M059J (cell line): Measurements from ENCODE around the gene ZNF789. TPM values are rescaled to one million over a fixed set of nuclear protein-coding genes. Genes with fewer than 3 reads are reported as not detected.

ENCODE experiments used
- DNase-seq: peaks from one replicate; pipeline ENCODE4 v3.0.0-alpha.2; 2012; ENCODE audit warnings: low read depth
- total RNA-seq: library from RNA; depleted of rRNA; stranded (reverse); fragments of >200 nt; shearing (Covaris generic); gene quantifications from 2 replicates; pipeline ENCODE4 v1.2.3, GENCODE V29; 2014; rRNA removed

Gene ZNF789
- total RNA-seq, 1 experiment from 2014 or later, result 5.6 TPM

DNA sequence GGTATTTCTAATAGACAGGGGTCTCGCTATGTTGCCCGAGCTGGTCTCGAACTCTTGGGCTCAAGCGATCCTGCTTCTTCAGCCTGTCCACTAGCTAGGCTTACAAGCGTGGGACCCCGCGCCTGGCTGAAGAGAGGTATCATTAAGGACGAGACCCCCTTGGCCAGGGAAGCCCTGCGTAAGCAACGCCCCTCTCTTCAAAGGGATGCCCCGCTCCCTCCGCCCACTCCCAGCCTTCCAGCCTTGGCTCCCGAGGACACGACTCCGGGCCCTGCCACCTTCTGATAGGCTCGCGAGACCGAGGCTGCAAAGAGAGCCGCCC is 31.6 kb downstream of the ZNF789 start:
- DNase-seq, result no peak

DNA sequence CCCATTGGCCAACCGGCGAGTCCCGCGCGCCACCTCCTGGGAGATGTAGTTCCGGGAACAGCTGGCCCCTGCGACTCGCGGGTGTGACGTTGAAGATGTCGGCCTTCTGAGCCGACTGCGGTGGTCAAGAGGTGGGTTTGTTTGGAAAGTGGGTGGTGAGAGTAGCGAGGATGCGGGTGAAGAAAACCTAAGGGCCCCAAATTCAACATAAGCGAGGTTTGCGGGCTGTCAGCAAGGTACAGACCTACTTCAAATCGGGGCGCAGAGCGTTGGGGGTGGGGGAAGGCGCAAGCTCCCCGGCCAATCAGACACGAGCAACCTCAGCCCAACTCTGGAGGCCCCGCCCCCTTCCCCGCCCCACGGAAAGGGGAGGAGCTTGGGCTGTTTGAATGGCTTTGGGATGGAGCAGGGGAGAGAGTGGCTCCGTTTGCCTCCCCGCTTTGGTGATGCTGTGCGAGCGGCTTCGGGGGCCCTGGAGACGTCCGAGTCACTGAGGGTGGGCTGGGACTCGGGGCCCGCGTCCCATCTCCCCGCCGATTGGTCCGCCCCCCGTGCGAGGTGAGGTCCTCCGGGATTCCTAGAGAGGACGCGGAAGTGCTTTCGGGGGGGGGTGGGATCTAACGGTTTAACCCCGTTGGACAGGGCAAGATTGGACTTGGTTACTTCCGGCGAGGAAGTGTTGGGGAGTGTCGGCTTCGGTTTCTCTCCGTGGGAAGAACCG is 32.1 kb downstream of the ZNF789 start, which contains the start of gene ZKSCAN5:
ZKSCAN5 (plus strand) TSS at position 60 of the 721 bp plus-strand sequence. CDS start 1,383 bp downstream, outside the sequence.
- DNase-seq, result peak; percentile 96

DNA sequence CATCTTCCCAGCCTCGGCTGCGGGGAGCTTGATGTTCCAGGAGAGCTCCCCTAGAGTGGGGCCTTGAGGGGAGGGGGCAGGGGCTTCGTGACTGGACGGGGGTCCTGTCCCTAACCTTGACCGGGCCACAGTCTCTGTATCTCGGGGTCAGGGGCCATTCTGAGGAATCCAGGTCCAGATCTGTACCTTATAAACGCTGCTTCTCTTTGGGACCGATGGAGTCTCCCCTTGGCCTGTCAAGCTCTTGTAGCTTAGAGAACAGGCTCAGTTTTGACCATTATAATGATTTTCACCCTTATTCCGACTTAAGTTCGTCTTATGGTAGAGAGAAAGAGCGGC is 32.6 kb downstream of the ZNF789 start:
- no peak for DNase-seq

DNA sequence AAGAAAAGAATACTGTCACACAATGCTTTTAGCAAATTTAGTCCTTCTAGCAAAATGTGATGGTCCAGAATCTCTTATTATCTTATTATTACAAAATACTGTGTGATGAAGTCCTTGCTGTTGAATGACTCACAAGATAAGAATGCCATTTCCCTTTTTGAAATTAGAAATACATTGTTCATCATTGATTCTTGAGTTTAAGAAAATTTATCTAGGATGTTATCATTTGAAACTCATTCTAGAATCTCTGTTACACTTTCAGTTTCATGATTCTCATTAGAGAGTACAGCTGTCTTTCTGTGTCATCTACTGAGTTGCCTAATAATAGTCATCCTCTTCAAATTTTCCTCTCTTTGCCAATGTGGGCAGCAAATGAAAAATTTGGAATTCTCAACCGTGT is 41.4 kb downstream of the ZNF789 start:
- no peak for DNase-seq

DNA sequence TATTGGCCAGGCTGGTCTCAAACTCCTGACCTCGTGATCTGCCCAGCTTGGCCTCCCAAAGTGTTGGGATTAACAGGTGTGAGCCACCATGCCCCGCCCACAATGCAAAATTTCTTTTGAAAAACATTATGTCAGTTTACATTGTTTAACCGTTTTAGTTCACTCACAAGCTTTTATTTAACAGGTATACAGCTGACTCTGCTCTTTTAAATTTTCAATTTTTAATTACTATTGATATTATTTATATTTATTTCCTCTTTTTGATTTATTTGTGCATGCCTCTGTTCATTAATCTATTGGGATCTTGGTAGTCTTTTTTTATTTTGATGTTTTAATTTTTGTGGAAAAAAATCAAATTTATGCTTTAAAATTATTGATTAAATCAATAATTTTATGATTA is 48.7 kb downstream of the ZNF789 start:
- no peak for DNase-seq

GRCh38 chr7:99525713-99526440 is 53.2 kb downstream of the ZNF789 start:
- DNase-seq, result no peak

GRCh38 chr7:99531354-99531765 is 58.7 kb downstream of the ZNF789 start:
- DNase-seq, result no peak

GRCh38 chr7:99535667-99536066 is 63.0 kb downstream of the ZNF789 start:
- no peak for DNase-seq

Other genes with a start within 250 kb of the ZNF789 start
- 0.05 and 0.34 TPM in 2 replicates for gene MYH16, start 200.1 kb upstream of the ZNF789 start, total RNA-seq
- gene ARPC1A, start 147.0 kb upstream of the ZNF789 start, total RNA-seq, result 252 and 349 TPM in 2 replicates
- gene ARPC1B, start 98.2 kb upstream of the ZNF789 start, total RNA-seq, result 566 and 713 TPM in 2 replicates
- 144 and 165 TPM in 2 replicates for gene PDAP1, start 64.3 kb upstream of the ZNF789 start, total RNA-seq
- 144 and 169 TPM in 2 replicates for gene BUD31, start 63.9 kb upstream of the ZNF789 start, total RNA-seq
- gene PTCD1, start 34.1 kb upstream of the ZNF789 start, total RNA-seq, result 5.0 and 5.1 TPM in 2 replicates
- gene CPSF4, start 33.9 kb upstream of the ZNF789 start, total RNA-seq, result 23.2 and 34.9 TPM in 2 replicates
- 2,015 and 4,702 TPM in 2 replicates for gene ATP5MF, start 6.7 kb upstream of the ZNF789 start, total RNA-seq
- 24.0 and 32.0 TPM in 2 replicates for gene ZNF394, start 27.4 kb downstream of the ZNF789 start, total RNA-seq
- 12.8 and 19.9 TPM in 2 replicates for gene ZKSCAN5, start 31.8 kb downstream of the ZNF789 start, total RNA-seq
- gene FAM200A, start 79.2 kb downstream of the ZNF789 start, total RNA-seq, result 8.6 and 13.3 TPM in 2 replicates
- gene ZNF655, start 85.8 kb downstream of the ZNF789 start, total RNA-seq, result 54.1 and 55.2 TPM in 2 replicates
- 0.20 and 0.62 TPM in 2 replicates for gene TMEM225B, start 125.4 kb downstream of the ZNF789 start, total RNA-seq
- 5.7 and 12.3 TPM in 2 replicates for gene ZSCAN25, start 144.1 kb downstream of the ZNF789 start, total RNA-seq
- gene CYP3A5, start 207.1 kb downstream of the ZNF789 start, total RNA-seq, result 0.05 and 0.15 TPM in 2 replicates